ENCODE measurements around the gene BCLAF3.

Gene BCLAF3

GRCh38 chrX:19972984-19973383, 17.9 kb downstream of the BCLAF3 start:
- TF ChIP-seq, protein P1, sequence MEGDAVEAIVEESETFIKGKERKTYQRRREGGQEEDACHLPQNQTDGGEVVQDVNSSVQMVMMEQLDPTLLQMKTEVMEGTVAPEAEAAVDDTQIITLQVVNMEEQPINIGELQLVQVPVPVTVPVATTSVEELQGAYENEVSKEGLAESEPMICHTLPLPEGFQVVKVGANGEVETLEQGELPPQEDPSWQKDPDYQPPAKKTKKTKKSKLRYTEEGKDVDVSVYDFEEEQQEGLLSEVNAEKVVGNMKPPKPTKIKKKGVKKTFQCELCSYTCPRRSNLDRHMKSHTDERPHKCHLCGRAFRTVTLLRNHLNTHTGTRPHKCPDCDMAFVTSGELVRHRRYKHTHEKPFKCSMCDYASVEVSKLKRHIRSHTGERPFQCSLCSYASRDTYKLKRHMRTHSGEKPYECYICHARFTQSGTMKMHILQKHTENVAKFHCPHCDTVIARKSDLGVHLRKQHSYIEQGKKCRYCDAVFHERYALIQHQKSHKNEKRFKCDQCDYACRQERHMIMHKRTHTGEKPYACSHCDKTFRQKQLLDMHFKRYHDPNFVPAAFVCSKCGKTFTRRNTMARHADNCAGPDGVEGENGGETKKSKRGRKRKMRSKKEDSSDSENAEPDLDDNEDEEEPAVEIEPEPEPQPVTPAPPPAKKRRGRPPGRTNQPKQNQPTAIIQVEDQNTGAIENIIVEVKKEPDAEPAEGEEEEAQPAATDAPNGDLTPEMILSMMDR (IDR thresholded peaks at IDR 0.05; ENCODE audit: low read depth, low read length): no peak
- no peak for DNase-seq (ENCODE audit: extremely low read depth, low read depth)

- TF ChIP-seq, protein P1 (IDR thresholded peaks at IDR 0.05; ENCODE audit: low read depth, low read length): no peak
- DNase-seq (ENCODE audit: extremely low read depth, low read depth): no peak
Observed at GRCh38 chrX:19968276-19968675, 22.6 kb downstream of the BCLAF3 start.

DNA sequence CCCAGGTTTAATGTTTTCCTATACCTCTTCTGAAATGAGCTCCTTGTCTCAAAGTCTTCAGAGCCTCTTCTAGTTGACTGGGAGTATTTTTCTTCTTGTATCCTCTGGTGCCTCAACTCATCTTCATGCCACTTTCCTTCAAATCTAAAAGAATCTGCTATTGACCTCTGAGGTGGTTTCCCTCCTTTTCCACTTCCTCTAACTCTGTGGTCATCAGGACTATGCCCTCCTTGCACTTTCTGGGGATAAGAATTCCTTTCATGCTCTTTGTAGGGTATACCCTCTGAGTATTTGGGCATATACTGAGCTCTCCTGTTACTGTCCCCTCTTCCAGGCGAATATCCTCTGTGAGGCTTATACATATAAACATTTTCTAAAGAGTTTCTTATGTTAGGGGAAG, 24.8 kb downstream of the BCLAF3 start:
- TF ChIP-seq, protein P1 (IDR thresholded peaks at IDR 0.05; ENCODE audit: low read depth, low read length): no peak
- no peak for DNase-seq (ENCODE audit: extremely low read depth, low read depth)

DNA sequence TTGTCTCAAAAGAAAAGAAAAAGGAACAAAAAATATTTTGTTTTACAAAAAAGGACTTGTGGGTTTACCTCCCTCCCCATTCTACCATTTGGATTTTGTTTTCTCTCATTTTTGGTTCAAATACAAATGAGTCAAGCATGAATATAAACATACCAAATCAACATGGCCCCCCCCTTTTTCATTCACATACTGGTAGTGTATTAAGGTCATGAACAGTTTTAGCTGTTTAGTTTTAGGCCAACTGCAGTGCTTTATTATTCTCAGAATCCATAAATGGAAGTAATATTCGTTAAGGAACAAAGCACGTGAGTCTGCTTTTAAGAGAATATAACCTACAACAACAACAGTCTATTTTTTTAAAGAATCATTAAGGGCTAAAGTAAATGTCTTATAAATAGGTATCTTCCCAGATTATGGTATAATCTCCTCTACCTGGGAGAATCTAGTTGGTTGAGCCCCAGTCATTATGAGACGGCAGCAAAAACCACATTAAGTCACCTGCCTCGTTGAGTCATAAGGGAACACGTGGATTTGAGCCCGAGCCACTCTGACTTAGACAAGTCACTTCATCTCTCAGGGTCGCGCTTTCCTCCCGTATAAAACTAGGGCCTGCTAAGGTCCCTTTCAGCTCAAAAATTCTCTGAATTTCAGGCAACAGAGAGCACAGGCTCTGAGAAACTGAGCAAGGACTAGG, 26.7 kb downstream of the BCLAF3 start:
- DNase-seq (ENCODE audit: extremely low read depth, low read depth): no peak
- TF ChIP-seq, protein P1 (IDR thresholded peaks at IDR 0.05; ENCODE audit: low read depth, low read length): no peak

DNA sequence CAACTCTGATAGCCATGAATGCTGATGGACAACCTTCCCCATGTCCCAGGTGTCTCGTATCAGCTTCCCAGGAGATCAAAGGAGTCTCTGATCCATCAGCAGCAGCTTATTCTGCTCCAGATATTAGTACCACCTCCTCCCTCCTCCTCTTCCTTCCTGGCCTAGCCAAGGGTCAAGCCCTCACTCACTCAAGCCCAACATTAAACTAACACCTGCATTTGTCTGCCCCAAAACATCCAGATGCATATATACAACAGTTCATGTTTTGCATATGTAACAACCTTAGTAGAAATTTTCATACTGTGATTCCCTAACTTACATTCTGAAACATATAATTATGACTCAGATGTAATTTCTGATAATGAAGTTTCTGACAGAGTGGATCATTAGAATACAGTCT, 29.9 kb downstream of the BCLAF3 start:
- TF ChIP-seq, protein P1 (IDR thresholded peaks at IDR 0.05; ENCODE audit: low read depth, low read length): no peak
- DNase-seq (ENCODE audit: extremely low read depth, low read depth): no peak

GRCh38 chrX:19958552-19959486, 32.0 kb downstream of the BCLAF3 start:
- TF ChIP-seq, protein P1 (IDR thresholded peaks at IDR 0.05; ENCODE audit: low read depth, low read length): no peak
- DNase-seq (ENCODE audit: extremely low read depth, low read depth): no peak

DNA sequence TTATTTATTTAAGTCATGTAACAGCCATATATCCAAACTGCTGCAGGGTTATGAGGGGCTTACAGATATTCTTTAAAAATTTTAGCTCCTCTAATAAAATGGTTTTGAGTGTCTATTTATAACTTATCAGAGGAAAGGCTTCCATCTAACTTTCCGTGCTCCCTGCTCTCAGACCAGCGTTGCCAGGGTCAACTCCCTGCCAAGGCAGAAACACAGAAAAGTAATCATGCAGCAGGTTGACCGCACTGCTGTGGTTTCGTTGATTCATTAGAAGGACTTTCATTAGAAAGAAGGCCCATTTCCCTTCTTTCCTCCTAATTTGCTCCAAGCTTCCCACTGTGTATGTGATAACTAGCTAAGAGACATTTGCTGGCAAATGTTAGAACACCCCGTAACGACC, 33.9 kb downstream of the BCLAF3 start:
- DNase-seq (ENCODE audit: extremely low read depth, low read depth): no peak
- TF ChIP-seq, protein P1 (IDR thresholded peaks at IDR 0.05; ENCODE audit: low read depth, low read length): no peak
